ENCODE measurements around the gene GADD45G.

The GADD45G gene

DNA sequence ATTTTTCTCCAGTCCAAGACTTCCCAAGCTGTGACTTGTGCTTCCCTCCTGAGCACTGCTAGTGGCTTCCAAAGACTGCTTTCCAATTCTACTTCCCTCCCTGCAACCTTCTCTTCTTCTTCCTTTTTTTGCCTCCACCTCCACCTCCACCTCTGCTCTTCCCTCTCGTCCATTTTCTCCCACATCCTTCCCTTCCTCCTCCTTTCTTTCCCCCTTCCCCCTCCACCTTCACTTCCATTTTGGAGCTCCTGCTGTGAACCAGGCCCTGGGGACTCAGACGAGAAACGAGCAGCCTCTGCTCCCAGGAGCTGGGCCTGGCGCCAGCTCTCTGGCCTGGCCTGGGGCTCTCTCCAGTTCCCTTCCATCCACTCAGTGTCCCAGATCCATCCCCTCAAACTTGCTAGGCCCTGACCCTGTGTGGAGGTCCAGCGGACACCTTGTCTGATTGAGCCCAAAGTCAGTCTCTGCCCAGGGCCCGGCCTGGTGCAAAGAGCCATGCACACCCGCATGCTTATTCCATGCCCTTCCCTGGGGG, 5.6 kb downstream of the GADD45G start:
- no peak for DNase-seq

GRCh38 chr9:89611425-89611824, 6.6 kb downstream of the GADD45G start:
- DNase-seq: no peak

GRCh38 chr9:89612566-89613278, 7.9 kb downstream of the GADD45G start:
- no peak for DNase-seq

GRCh38 chr9:89613912-89614892, 9.4 kb downstream of the GADD45G start:
- no peak for DNase-seq

- no peak for DNase-seq
These were observed 10.8 kb downstream of the GADD45G start for GRCh38 chr9:89615661-89616060.

GRCh38 chr9:89616411-89616810, 11.6 kb downstream of the GADD45G start:
- DNase-seq: no peak

GRCh38 chr9:89617978-89618377, 13.2 kb downstream of the GADD45G start:
- no peak for DNase-seq

- no peak for DNase-seq
These were observed 14.2 kb downstream of the GADD45G start for GRCh38 chr9:89619019-89619418.

DNA sequence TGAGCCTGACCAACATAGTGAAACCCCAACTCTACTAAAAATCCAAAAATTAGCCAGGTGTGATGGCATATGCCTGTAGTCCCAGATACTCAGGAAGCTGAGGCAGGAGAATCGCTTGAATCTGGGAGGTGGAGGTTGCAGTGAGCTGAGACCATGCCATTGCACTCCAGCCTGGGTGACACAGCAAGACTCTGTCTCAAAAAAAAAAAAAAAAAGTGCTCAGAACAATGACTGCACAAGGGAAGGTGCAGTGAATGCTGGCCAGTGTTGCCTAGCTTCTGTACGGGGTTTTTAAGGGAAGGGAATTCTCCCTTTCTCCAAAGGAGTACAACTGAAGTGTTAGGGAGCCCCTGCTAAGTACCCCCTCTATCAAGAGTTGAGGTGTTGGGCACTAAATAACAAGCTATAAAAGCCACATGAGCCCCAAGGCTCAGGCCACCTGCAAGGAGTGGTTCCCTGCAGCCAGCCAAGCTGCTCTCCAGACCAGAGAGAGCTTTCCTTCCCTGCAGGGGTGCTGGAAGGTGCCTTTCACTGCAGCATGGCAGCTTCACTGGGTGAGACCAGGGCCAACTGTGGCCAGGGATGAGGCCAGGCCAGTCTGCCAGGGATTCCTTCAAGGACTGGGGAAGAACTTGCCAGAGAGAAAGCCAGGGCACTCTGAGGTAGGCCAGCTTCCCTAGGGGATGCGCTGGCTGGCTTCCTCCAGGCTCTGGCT, 14.8 kb downstream of the GADD45G start:
- no peak for DNase-seq

- peak; percentile 80 for DNase-seq
These were observed 16.2 kb downstream of the GADD45G start for GRCh38 chr9:89621031-89621430.

GRCh38 chr9:89621676-89622075, 16.9 kb downstream of the GADD45G start:
- no peak for DNase-seq

DNA sequence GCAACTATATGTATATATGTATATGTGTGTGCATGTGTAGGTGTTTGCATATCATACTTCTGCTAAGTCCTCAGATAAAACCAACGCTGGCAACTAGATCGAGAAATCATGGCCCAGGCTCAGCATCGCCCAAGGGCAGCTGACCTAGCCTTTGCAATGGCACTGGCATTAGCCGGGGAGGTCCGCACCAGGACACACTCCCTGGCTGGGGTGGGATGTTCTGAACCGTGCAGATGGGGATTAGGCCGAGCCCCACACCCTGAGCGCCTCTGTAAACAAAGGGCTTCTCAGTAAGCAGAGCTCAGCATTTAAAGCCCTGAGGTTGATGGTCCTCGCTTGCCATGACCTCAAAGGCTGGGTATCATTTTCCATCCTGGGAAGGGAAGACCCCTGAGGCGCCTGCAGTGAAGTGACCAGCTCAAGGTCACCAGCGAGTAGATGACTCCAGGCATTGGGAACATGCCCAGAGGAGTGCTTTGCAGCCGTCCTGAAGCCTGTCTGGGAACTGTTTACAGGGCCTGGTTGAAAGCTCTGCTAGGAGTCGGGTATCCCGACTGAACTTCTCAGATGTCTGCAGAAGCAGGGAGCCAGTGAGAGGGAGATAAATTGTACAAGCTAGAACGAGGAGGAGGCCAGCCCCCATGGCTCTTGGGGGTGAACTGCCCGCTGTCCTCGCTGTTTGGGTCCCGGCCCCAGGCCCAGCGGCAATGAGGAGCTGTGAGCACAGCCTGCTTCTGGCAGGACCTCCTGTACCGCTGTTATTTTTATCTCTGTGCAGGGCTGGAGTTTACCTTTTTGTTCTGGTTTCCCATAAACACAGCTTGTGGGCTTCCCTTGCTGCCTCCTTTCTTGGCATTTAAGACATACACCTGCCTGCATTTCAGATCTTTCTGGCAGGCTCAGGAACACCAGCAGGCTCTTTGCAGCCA, 18.4 kb downstream of the GADD45G start:
- no peak for DNase-seq

GRCh38 chr9:89623925-89624420, 19.2 kb downstream of the GADD45G start:
- peak; percentile 63 for DNase-seq

GRCh38 chr9:89625721-89626687, 21.2 kb downstream of the GADD45G start:
- DNase-seq: no peak

DNA sequence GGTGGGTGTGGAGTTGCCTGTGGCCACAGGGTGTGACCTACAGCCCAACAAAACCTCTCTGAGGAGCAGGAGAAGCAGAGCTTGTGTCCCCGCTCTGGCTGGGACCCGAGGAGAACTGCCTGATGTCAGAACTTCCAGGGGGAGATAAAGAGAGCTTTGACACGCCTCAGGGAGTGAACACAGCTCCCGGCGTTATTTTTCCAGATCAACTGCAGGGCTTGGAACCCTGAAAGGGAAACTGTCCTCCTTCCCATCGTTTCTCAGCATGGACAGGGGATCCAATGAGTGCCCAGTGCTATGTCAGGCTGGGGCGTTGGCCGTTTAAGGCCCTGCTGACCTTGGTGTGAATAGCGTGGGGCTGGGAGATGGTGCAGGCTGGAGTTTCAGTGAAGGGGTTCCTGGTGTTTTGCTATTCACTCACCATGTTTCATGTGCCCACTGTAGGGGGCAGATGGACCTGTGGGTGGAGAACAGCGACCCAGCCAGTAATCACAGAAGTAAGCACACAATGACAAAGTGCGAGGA, 22.0 kb downstream of the GADD45G start:
- no peak for DNase-seq

DNA sequence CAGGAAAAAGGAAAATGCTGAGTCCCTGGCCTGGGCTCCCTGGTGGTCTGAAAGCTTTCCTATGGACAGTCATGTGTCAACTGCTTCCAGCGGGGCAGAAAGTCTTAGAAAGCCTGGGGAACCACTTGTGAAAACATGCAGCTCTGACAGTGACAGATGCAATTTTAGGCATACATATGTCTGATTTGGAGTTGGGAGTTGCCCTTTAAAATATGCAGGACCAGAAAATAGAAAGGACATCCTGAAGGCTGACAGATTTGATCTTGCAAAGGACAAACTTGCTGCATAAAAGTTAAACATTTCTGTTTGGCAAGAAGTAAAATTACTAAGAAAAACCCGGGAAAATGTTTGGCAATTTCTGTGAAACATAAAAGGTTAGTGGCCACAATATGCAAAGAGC, 23.8 kb downstream of the GADD45G start:
- DNase-seq: no peak

DNA sequence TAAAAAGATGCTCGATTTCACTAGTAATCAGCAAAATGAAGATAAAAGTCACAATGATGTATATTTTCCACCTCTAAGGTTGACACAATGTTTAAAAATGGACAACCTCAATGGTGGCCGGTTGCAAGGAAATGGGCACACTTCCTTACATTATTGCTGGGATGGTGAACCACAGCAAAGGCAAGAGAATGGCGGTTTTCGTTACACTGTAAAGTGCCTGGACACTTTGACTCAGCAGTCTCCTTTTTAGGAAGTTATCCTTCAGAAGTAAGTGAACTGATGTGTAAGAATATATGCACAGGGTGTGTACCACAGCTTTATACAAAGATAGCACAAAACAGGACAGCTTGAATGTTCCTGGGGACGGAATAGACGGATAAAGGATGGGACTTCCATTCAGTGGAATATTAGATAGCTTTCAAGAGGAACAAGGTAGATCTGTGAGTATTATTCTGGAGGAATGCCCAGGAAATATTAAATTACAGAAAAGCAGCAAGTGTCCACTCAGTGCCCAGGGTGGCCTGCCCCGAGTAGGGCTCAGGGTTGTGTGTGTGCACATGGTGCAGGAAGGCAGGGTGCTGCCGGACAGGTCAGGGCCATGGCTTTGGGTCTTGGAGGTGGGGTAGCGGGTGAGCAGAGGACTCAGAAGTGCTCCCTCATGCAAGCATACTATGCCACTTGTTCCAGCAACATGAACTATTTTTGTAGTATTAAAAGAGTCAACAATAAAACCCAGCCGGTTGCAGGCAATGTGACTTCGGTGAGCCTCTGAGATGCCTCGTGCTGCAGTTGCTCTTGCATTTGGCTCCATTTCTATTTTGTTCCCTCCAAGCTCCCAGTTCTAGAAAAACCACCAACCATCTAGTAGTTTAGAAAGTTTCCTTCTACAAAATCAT, 24.5 kb downstream of the GADD45G start:
- DNase-seq: no peak

DNA sequence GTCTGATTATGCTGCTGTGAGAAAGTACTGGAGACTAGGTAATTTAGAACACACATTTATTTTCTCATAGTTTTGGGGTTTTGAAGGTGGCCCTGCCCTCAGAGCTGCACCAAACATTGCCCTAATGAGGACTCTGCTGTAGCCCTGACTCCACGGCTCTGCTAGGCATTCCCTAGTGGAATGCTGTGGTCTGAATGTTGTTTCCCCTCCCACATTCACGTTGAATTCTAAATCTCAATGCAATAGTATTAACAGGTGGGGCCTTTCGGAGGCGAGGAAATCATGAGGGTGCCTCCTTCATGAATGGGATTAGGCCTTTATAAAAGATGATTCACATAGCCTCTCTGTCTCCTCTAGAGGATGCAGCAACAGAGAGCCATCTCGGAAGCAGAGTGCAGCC, 25.7 kb downstream of the GADD45G start:
- DNase-seq: no peak

- DNase-seq: no peak
These were observed 26.6 kb downstream of the GADD45G start for GRCh38 chr9:89631384-89631783.
